Uterus (tissue), 4 donors: ENCODE data around the gene BICD1. TPM values are rescaled to one million over a fixed set of nuclear protein-coding genes. Genes with fewer than 3 reads are reported as not detected.

Experiments
- DNase-seq, 2 donors: peaks; one replicate each; pipeline ENCODE4 v3.0.0-alpha.2; 2019 to 2020
- H3K27ac ChIP-seq, 2 donors: fragments of 200-600 bp; sonication (generic); 1 replicate in 1 of 2; 2 replicates in 1 of 2; pipeline ENCODE4 v1.5.1; 2016 to 2018
- H3K27me3 ChIP-seq, 2 donors: fragments of 200-600 bp; sonication (generic); one replicate each; pipeline ENCODE4 v1.5.1; 2018 to 2019; ENCODE audit warnings: control low read depth in 1 of 2
- H3K36me3 ChIP-seq, 2 donors: fragments of 200-600 bp; sonication (generic); one replicate each; pipeline ENCODE4 v1.5.1; 2019; ENCODE audit warnings: control low read depth in 1 of 2
- H3K4me1 ChIP-seq, 2 donors: fragments of 200-600 bp; sonication (generic); one replicate each; pipeline ENCODE4 v1.5.1; 2018 to 2019; ENCODE audit warnings: control low read depth in 1 of 2
- H3K4me3 ChIP-seq, 2 donors: fragments of 200-600 bp; sonication (generic); 1 replicate in 1 of 2; 2 replicates in 1 of 2; pipeline ENCODE4 v1.5.1; 2018 to 2019; ENCODE audit warnings: mild to moderate bottlenecking in 1 of 2
- H3K9me3 ChIP-seq, 2 donors: fragments of 200-600 bp; sonication (generic); one replicate each; pipeline ENCODE4 v1.5.1; 2019; ENCODE audit warnings: control low read depth in 1 of 2
- POLR2A ChIP-seq, 2 donors: fragments of 450-650 bp; IDR thresholded peaks; one replicate each; pipeline ENCODE4 v1.6.1; 2016; ENCODE audit warnings: antibody characterized with exemption in 2 of 2, mild to moderate bottlenecking in 1 of 2, moderate library complexity in 1 of 2
- intact Hi-C: fragments of 100-400 bp; cut with DNase I; formaldehyde crosslinking; loops from one replicate; pipeline ENCODE4 v1.15.1; 2023; ENCODE audit warnings: low total_unique reads
- total RNA-seq, 4 donors: library from RNA; depleted of rRNA in 3 of 4; stranded (reverse); fragments of >200 nt in 3 of 4; gene quantifications; one replicate each; pipeline versions ENCODE4 v1.1.0 to v1.2.4, GENCODE V29; 2014 to 2023
- TF ChIP-seq, protein P1 (sequence below), 4 experiments: fragments of 200-600 bp in 2 of 4; fragments of 450-650 bp in 2 of 4; sonication (generic) in 2 of 4; IDR thresholded peaks; one replicate each; pipeline ENCODE4 v1.5.1; 2016 to 2019; ENCODE audit warnings: antibody characterized with exemption in 4 of 4, mild to moderate bottlenecking in 2 of 4, moderate library complexity in 1 of 4
- donor health status: DM: yes; HTN: yes; CAD: no.

The BICD1 gene
- total RNA-seq, 4 donors from 2014 or later, result 19.4 to 219 (median 40.9) TPM

DNA sequence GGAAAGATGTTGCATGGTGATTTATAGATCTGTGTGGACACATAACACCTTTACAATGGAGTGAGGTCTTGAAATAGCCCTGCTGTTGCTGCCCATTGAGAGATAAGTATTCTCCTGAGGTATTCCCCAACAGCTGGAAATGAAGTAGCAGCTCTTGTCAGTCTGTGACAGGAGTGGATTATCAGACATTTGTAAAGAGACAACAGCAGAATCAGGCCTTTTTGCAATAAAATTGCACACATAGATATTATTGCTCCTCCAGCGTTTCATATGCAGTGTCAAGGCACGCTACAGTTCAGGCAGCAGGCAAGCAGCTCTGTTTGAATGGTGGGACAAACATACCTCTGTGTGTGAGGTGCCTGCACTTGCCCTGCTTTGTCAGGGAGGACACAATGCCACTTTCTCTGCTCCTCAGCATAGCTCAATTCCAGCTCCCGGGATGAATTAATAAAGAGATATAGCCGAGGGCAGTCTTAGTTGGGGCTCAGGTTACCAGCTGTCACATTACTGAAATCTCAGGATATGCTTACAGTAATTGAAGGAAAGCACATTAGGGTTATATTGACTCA lies 49.4 kb downstream of the BICD1 start:
- Histone ChIP-seq H3K4me3 (no peak overlapping the region), H3K9me3 (no peaks in the 10 kb centered on the region), H3K27me3 (no peaks in the 10 kb centered on the region), H3K27ac (no peak overlapping the region), H3K36me3 (no peaks in the 10 kb centered on the region), H3K4me1 (no peaks in the 10 kb centered on the region)
- TF ChIP-seq, protein P1, sequence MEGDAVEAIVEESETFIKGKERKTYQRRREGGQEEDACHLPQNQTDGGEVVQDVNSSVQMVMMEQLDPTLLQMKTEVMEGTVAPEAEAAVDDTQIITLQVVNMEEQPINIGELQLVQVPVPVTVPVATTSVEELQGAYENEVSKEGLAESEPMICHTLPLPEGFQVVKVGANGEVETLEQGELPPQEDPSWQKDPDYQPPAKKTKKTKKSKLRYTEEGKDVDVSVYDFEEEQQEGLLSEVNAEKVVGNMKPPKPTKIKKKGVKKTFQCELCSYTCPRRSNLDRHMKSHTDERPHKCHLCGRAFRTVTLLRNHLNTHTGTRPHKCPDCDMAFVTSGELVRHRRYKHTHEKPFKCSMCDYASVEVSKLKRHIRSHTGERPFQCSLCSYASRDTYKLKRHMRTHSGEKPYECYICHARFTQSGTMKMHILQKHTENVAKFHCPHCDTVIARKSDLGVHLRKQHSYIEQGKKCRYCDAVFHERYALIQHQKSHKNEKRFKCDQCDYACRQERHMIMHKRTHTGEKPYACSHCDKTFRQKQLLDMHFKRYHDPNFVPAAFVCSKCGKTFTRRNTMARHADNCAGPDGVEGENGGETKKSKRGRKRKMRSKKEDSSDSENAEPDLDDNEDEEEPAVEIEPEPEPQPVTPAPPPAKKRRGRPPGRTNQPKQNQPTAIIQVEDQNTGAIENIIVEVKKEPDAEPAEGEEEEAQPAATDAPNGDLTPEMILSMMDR (IDR thresholded peaks at IDR 0.05), result no peak
- TF ChIP-seq POLR2A (IDR thresholded peaks at IDR 0.05), result no peak
- no peak for DNase-seq
- intact Hi-C loops, result no loop called here

DNA sequence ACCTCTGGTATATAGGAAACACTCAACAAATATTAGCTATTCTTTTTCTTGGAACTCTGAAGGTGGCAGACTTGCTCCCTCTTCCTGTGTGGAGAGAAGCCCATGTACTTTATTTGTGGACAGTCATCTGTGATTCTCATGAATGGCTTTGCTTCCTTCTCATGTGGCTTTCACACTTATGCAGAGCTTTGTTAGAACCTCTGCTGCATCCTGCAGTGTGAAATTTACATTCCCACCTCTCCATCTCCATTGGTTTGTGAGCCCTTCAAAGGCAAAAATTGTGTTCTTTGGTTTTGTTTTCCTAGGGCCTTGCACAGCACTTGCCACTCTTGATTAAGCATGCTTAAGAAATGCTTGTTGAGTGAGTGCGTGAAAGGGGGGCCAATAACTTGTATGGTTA lies 51.9 kb downstream of the BICD1 start:
- no peaks in the 10 kb centered on the region for H3K4me1 ChIP-seq
- intact Hi-C loops, result no loop called here
- H3K4me3 ChIP-seq, result no peak overlapping the region
- no peak overlapping the region for H3K27ac ChIP-seq
- no peak for TF ChIP-seq POLR2A (IDR thresholded peaks at IDR 0.05)
- no peaks in the 10 kb centered on the region for H3K9me3 ChIP-seq
- H3K27me3 ChIP-seq, result no peaks in the 10 kb centered on the region
- no peak for DNase-seq
- H3K36me3 ChIP-seq, result no peaks in the 10 kb centered on the region

DNA sequence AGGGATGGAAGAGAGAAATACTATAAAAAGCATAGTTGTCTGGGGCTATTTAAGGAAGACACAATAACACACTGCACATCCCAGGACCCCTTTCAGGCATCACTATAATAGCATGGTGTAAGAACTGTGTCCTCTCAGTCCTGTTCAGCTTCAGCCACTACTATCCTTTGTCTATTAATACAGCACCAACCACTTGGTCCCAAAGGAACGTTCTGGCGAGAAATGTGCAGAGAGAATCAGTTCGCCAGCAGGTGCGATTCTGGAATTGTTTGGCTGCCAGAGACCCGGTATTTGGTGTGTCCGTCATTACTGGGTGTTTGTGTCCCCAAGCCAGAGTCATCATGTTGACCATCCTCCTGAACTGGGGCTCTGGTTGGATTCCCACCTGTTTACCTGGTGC lies 52.7 kb downstream of the BICD1 start:
- no peaks in the 10 kb centered on the region for H3K36me3 ChIP-seq
- no peaks in the 10 kb centered on the region for H3K9me3 ChIP-seq
- no peak overlapping the region for H3K27ac ChIP-seq
- no peak for DNase-seq
- intact Hi-C loops, result no loop called here
- H3K27me3 ChIP-seq, result no peaks in the 10 kb centered on the region
- no peaks in the 10 kb centered on the region for H3K4me1 ChIP-seq
- no peak overlapping the region for H3K4me3 ChIP-seq
- TF ChIP-seq POLR2A (IDR thresholded peaks at IDR 0.05), result no peak
- TF ChIP-seq, protein P1 (IDR thresholded peaks at IDR 0.05), result no peak

DNA sequence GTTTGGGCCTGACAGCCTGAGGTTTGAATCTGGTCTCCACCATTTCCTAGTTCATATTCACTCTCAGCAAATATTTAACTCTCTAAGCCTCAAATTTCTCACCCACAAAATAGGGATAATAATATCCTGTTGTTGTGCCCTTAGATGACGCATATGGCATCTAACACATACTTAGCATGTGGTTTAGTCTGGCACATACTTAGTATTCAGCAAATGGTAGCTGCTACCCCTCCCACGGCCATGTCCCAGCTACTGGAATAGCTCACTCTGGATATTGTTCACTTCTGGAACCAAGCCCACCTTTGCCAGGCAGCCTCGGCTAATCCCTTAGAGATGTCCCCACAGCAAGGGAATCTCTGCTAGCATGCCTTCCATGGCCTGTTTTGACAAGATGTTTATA lies 53.3 kb downstream of the BICD1 start:
- no peak for DNase-seq
- Histone ChIP-seq H3K36me3 (no peaks in the 10 kb centered on the region), H3K27ac (no peak overlapping the region), H3K4me1 (no peaks in the 10 kb centered on the region), H3K4me3 (no peak overlapping the region), H3K9me3 (no peaks in the 10 kb centered on the region), H3K27me3 (no peaks in the 10 kb centered on the region)
- no peak for TF ChIP-seq POLR2A (IDR thresholded peaks at IDR 0.05)
- TF ChIP-seq, protein P1 (IDR thresholded peaks at IDR 0.05), result no peak
- intact Hi-C loops, result no loop called here

DNA sequence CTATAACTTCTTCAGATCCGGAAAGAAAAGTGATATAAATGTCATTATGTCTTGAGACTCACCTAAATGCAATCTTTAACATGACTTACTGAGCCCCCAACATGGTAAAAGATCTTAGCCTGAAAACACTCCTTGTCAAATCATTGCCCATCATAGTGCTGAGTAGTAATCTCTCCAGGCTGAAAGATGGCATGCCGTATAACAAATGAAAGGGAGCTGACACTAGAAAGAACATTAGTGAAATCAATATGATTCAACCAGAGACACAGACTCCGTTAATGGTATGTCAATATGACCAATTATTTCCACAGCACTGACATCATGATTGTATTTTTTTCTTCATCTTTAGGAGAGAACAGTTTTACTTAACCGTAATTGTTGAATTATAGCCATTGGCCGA lies 54.4 kb downstream of the BICD1 start:
- Histone ChIP-seq H3K9me3 (no peaks in the 10 kb centered on the region), H3K4me1 (no peaks in the 10 kb centered on the region), H3K27me3 (no peaks in the 10 kb centered on the region), H3K27ac (no peak overlapping the region), H3K4me3 (no peak overlapping the region), H3K36me3 (no peaks in the 10 kb centered on the region)
- intact Hi-C loops, result no loop called here
- no peak for DNase-seq
- TF ChIP-seq, protein P1 (IDR thresholded peaks at IDR 0.05), result no peak
- no peak for TF ChIP-seq POLR2A (IDR thresholded peaks at IDR 0.05)

DNA sequence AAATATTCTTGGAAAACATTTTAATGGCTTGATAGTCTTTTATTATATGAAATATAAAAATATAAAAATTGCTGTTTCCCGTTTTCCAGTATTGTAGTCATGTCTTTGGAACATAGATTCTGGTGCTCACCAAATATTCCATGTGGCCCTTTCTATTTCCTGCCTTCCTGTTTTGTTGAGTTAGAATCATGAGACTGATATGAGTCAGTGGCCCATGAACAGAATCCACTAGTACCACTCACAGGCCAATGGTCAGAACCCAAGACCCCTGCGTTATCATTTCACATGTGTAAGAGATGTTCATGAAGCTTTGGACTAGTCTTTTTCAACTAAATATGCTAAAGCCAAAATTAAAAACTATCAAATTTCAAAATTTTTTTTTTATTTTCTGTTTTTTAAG lies 56.9 kb downstream of the BICD1 start:
- no peak for DNase-seq
- H3K27ac ChIP-seq, result no peak overlapping the region
- H3K9me3 ChIP-seq, result no peaks in the 10 kb centered on the region
- no peaks in the 10 kb centered on the region for H3K27me3 ChIP-seq
- no peaks in the 10 kb centered on the region for H3K4me1 ChIP-seq
- no peaks in the 10 kb centered on the region for H3K36me3 ChIP-seq
- TF ChIP-seq POLR2A (IDR thresholded peaks at IDR 0.05), result no peak
- TF ChIP-seq, protein P1 (IDR thresholded peaks at IDR 0.05), result no peak
- intact Hi-C loops, result no loop called here
- no peak overlapping the region for H3K4me3 ChIP-seq
